ENCODE results near the gene PODN.

GRCh38 chr1:53074313-53075154, 12.5 kb downstream of the PODN start:
- TF ChIP-seq CTCF (conservative IDR thresholded peaks at IDR 0.05) (no peak), ZFX (IDR thresholded peaks at IDR 0.05) (no peak)
